Activated T-cell treated with anti-CD3 and anti-CD28 coated beads for 24 hours (primary cell): ENCODE measurements around the gene LAMB3.

Experiments used
- DNase-seq: peaks from one replicate; pipeline ENCODE4 v3.0.0-alpha.2; 2020; ENCODE audit warnings: low read depth

The LAMB3 gene

DNA sequence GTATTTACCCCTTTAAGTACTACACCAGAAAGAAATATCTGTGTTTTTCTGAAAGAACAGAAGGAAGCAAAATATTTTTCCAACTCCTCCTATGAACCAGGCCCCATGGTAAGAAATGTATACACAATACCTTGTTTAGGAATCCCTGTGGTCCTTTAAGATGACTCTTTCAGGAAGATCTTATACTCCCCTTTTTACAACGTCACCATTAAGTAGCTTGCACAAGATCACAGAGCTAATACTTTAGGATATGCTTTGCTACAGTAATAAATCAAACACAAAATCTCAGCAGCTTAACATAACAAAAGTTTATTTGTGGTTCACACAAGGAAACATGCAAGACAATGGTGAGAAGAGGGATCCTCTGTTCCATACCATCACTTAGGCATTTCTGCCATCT, 8.8 kb upstream of the LAMB3 start:
- DNase-seq: no peak

DNA sequence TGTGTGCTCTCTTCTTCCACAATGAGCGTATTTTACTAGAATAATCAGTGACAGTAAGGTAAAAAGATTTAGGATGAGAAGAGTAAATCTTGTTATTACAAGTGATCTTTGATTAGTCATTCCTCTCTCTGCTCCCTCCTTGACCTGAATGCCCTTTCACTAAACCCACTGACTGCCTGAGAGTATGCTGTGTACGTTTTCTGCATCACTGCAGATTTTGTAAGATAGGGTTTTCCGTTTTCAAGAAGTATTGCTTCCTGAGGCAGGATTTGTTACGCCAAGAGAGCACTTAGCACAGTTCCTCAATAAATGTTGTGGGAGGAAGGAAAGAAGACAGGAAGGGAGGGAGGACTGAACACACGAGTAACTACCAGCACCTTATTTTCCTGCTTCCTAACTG, 7.7 kb upstream of the LAMB3 start:
- no peak for DNase-seq

DNA sequence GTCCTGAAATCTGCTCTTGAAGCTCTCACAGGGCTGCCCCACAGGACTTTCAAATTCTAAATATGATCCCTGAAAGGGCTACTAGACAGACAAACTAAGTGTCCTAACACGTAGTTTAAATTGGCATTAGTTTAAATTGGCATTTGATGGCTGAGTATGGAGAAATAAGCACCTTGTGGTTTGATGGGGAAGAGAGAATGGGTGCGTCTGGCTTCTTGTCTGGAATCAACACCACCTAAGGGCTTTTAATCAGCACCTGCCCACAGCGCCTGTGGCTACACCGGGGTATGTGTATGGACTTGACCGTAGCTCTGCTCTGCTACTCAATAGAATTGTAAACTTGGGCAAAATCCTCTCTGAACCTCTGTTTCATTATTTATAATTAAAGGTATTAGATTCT, 5.7 kb upstream of the LAMB3 start:
- no peak for DNase-seq

- DNase-seq: no peak
These were observed 5.1 kb upstream of the LAMB3 start for GRCh38 chr1:209657140-209657879.

DNA sequence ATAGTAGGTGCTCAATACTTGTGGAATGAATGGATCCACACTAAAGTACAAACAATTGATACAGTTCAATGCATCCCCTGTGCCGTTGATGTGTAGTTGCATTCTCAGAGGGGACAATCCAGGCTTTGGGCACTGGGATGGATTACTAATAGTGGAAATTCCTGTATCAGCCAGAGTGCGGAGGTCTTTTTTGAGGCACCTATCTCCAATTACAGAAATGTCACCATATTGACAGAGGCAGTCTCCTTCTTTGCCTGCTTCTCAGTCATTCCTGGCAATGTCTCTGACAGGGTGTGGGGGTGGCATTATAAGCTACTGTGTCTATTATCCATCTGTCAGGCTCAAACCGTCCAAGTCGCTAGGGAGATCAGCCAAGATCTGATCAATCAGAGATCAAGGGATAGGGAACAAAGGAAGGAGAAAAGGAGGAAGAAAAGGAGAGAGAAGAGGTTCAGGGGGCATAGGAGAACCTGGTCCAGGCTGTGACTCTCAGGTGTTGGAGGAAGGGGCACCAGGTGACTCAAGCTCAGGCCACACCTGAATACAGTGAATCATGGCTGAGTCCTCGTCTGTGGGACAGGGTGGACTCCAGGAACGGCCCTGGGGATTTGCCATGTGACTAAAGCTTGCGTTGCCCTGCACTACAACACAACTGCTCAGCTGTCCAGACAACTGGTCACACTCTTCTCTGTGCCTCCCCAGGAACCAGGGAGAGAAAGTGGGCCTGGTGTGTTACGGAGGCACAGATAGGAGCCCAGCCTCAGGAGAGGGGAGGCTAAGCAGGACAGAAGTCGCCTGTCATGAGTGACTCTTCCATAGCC, 3.4 kb upstream of the LAMB3 start:
- DNase-seq: no peak

- DNase-seq: no peak
These were observed 1.7 kb upstream of the LAMB3 start for GRCh38 chr1:209653915-209654351.

DNA sequence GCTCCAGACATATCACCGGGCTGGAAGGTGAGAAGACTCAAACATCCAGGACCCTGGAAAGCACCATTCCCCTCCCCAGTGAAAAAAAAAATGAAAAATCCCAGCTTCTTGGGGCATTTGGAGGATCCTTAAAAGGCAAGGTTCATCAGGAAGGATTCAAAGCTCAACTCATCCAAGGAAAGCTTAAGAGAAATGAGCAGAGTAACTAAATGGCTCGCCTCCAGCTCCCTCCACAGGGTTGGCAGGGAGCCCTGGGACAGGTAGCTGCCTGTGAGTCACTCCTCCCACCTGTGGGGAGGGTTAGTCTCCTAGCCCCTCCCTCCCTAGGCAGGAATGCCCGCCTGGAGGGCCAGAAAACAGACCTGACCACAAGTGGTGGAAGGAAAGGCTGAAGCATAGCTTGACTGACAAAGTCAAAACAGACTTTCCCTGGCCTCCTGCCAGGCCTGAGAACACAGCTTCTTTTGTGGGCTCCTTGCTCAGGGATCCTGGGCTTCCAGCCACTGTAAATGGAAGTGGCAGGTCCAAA, 712 bp upstream of the LAMB3 start:
- peak; percentile 20 for DNase-seq

- DNase-seq: peak; percentile 49
These were observed 1.1 kb downstream of the LAMB3 start for GRCh38 chr1:209651138-209651587.

- DNase-seq: no peak
These were observed 1.8 kb downstream of the LAMB3 start for GRCh38 chr1:209650454-209650853.

- DNase-seq: no peak
These were observed 3.1 kb downstream of the LAMB3 start for GRCh38 chr1:209648931-209649776.

- DNase-seq: no peak
These were observed 3.9 kb downstream of the LAMB3 start for GRCh38 chr1:209648346-209648745.

DNA sequence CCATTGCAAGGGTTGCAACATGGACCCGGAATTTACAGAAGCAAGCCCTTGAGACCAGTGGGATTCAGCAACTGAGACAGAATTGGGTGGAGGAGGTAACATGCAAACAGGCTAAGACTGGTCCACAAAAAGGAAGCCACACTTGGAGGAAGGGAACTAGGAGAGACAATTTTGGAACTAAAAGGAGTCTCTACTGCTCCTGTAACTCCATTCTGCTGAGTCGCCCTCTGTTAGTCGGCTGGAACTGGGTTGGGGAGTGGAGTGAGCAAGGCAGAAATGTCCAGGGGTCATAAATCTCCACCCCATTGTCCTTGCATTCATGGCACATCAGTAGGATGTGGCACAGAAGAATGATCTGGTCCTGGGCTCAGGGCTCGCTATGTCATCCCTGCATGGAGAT, 5.1 kb downstream of the LAMB3 start:
- no peak for DNase-seq

- no peak for DNase-seq
These were observed 5.7 kb downstream of the LAMB3 start for GRCh38 chr1:209646558-209646957.

DNA sequence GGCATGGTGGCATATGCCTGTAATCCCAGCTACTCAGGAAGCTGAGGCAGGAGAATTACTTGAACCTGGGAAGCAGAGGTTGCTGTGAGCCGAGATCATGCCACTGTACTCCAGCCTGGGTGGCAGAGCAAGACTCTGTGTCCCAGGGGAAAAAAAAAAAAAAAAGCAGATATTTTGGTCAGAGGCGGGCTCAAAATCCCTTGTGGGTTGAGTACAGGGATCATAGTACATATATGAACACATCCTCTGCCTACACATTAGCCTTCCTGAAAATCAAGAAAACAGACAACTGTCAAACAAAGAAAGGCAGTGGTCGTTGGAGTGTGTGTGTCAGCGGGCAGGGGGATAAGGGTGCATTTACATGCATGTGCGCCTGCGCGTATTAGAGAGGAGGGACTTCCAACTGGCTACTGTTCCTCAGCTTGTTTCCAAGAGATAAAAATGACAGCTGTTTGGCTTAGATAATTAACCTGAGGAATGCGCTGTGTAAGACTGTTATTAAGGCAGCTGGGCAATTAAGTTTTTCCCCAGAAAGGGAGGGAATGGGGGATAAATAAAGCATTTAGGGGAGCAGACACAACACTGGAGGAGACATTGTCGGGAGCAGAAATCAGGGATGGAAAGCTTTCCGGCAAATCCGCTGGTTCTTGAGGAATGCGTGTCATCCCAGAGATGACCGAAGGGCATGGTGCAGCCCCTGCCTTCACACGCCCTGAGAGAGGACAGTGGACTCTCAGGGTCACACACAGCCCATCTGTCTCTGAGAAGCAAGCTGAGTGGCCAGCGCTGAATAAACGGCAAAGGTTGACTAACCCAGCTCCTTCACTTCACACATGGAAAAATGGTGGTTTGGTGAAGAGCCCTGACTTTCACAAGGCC, 6.4 kb downstream of the LAMB3 start:
- no peak for DNase-seq

- no peak for DNase-seq
These were observed 8.8 kb downstream of the LAMB3 start for GRCh38 chr1:209643285-209644020.

GRCh38 chr1:209642816-209643215, 9.4 kb downstream of the LAMB3 start:
- no peak for DNase-seq

DNA sequence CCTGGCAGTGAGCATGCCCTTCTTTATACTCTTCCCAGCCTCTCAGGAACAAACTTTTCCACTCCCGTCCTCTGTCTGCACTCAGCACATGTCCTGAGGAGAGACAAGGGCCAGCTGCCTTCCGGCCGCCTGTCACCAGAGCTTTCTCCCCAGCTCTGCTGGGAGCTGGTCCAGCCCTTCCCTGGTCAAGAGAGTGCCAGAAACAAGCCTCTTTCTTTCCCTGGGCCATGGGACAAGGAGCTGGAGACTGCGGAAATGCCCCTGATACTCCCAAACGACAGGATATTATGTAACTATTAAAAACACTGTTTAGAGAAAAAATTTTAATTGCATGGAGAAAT, 10.4 kb downstream of the LAMB3 start:
- DNase-seq: no peak

DNA sequence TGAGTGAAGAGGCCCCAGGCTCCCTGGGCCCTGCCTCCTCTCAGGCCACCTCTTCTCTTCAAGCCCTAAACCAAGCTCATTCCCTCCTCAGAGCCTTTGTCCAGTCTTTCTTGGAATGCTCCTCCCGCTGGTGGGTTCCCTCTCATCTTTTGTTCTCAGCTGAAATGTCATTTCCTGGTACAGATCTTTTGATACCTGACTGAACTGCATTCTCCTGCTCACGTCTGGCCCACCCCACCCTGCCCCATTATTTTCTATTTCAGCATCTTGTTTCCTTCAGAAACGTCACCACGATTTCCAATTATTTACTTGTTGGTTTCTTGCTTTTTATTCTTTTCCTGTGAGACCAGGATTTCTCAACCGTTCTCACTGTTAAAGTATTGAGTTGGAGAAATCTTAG, 16.4 kb downstream of the LAMB3 start:
- no peak for DNase-seq

- DNase-seq: no peak
These were observed 18.1 kb downstream of the LAMB3 start for GRCh38 chr1:209634005-209634737.
